Keratinocyte (primary cell): Measurements from ENCODE around the gene POGLUT3.

Source experiments
- CTCF ChIP-seq, 3 experiments: IDR thresholded peaks in 1 of 3; conservative IDR thresholded peaks in 1 of 3; optimal IDR thresholded peaks in 1 of 3; 2 replicates in 2 of 3; 3 replicates in 1 of 3; pipeline versions ENCODE3 to v1.5.1; 2011; ENCODE audit warnings: low read length in 3 of 3, mild to moderate bottlenecking in 3 of 3, moderate library complexity in 2 of 3, control low read depth in 1 of 3, inconsistent platforms in 1 of 3; ENCODE audit not compliant: insufficient read depth in 2 of 3; ENCODE audit errors: extremely low read depth in 1 of 3
- EZH2 ChIP-seq: IDR thresholded peaks from one replicate; pipeline ENCODE4 v1.6.1; 2012; ENCODE audit warnings: inconsistent platforms, mild to moderate bottlenecking, low read length, moderate library complexity

- TF ChIP-seq CTCF (optimal IDR thresholded peaks at IDR 0.05 in 1 of 3, IDR thresholded peaks at IDR 0.05 in 1 of 3, conservative IDR thresholded peaks at IDR 0.05 in 1 of 3; ENCODE audit: extremely low read depth in 1 of 3, insufficient read depth in 2 of 3, low read length in 3 of 3) (no peak), EZH2 (no peak)
Measured at GRCh38 chr11:108483163-108483562, 15.0 kb downstream of the POGLUT3 start.
